SK-N-SH treated with all-trans-retinoic acid at 6 μM for 48 hours (cell line): Measurements from ENCODE around the gene DYSF.

Source experiments
- ARNTL ChIP-seq: fragments of 450-650 bp; formaldehyde crosslinking; IDR thresholded peaks from 2 replicates; pipeline ENCODE4 v1.5.0; 2020; ENCODE audit warnings: low read depth, mild to moderate bottlenecking, moderate library complexity, borderline replicate concordance
- BACH2 ChIP-seq: fragments of 250-450 bp; sonication (Bioruptor Pico); IDR thresholded peaks from 2 replicates; pipeline ENCODE4 v1.9.0; 2021; ENCODE audit warnings: mild to moderate bottlenecking, borderline replicate concordance
- GLIS3 ChIP-seq: fragments of 250-450 bp; sonication (Bioruptor Pico); IDR thresholded peaks from 2 replicates; pipeline ENCODE4 v1.5.0; 2020; ENCODE audit warnings: mild to moderate bottlenecking, moderate library complexity
- PATZ1 ChIP-seq: fragments of 250-450 bp; sonication (Bioruptor Pico); IDR thresholded peaks from 2 replicates; pipeline ENCODE4 v1.8.0; 2020; ENCODE audit warnings: mild to moderate bottlenecking, moderate library complexity, borderline replicate concordance
- POU6F1 ChIP-seq: fragments of 250-450 bp; sonication (Bioruptor Pico); IDR thresholded peaks from 2 replicates; pipeline ENCODE4 v1.8.0; 2021; ENCODE audit warnings: low read depth, mild to moderate bottlenecking, moderate library complexity, borderline replicate concordance
- ZFP3 ChIP-seq: fragments of 250-450 bp; sonication (Bioruptor Pico); IDR thresholded peaks from 2 replicates; pipeline ENCODE4 v1.5.0; 2020; ENCODE audit warnings: mild to moderate bottlenecking, moderate library complexity
- ZNF70 ChIP-seq: fragments of 450-650 bp; formaldehyde crosslinking; IDR thresholded peaks from 2 replicates; pipeline ENCODE4 v1.5.0; 2020; ENCODE audit warnings: mild to moderate bottlenecking, moderate library complexity

GRCh38 chr2:71562518-71562917, 109.2 kb downstream of the DYSF start:
- no peak for TF ChIP-seq PATZ1 (CRISPR knock-in tag)
- TF ChIP-seq BACH2 (CRISPR knock-in tag): no peak
- no peak for TF ChIP-seq ARNTL (CRISPR knock-in tag)
- TF ChIP-seq GLIS3 (CRISPR knock-in tag): no peak
- TF ChIP-seq ZNF70: no peak
- no peak for TF ChIP-seq ZFP3 (CRISPR knock-in tag)
- no peak for TF ChIP-seq POU6F1 (CRISPR knock-in tag)
